GM23338 (cell line): Measurements from ENCODE around the gene ATL2.

ENCODE experiments used
- CREB1 ChIP-seq: fragments of 250-450 bp; sonication (Bioruptor Pico); IDR thresholded peaks from 2 replicates; pipeline ENCODE4 v1.5.0; 2020; ENCODE audit warnings: low read depth, mild to moderate bottlenecking, moderate library complexity
- EZH2 ChIP-seq: fragments of 200-600 bp; sonication (generic); IDR thresholded peaks from one replicate; pipeline ENCODE4 v1.8.0; 2017; ENCODE audit warnings: antibody characterized with exemption, mild to moderate bottlenecking, low read depth; ENCODE audit not compliant: unreplicated experiment
- EZH2phosphoT487 ChIP-seq: fragments of 200-600 bp; sonication (generic); IDR thresholded peaks from one replicate; pipeline ENCODE4 v1.8.1; 2018; ENCODE audit warnings: antibody characterized with exemption; ENCODE audit not compliant: unreplicated experiment
- JUNB ChIP-seq: IDR thresholded peaks from one replicate; pipeline ENCODE4 v1.6.1; 2016; ENCODE audit warnings: antibody characterized with exemption; ENCODE audit not compliant: unreplicated experiment
- POLR2AphosphoS5 ChIP-seq: IDR thresholded peaks from 2 replicates; pipeline ENCODE4 v1.6.1; 2016; ENCODE audit warnings: antibody characterized with exemption, low read depth
- TF ChIP-seq, protein P1 (sequence below), 2 experiments: fragments of 200-600 bp in 1 of 2; sonication (generic) in 1 of 2; conservative IDR thresholded peaks; 2 replicates each; pipeline versions ENCODE4 v1.5.1 to v1.6.1; 2016 to 2017; ENCODE audit warnings: antibody characterized with exemption in 2 of 2, low read depth in 2 of 2, mild to moderate bottlenecking in 2 of 2, moderate library complexity in 1 of 2
- TF ChIP-seq, protein P2 (sequence below): IDR thresholded peaks from one replicate; pipeline ENCODE4 v1.6.1; 2018; ENCODE audit warnings: antibody characterized with exemption; ENCODE audit not compliant: unreplicated experiment
- TF ChIP-seq, protein P3 (sequence below): fragments of 250-450 bp; sonication (Bioruptor Pico); IDR thresholded peaks from 2 replicates; pipeline ENCODE4 v1.5.0; 2020; ENCODE audit warnings: mild to moderate bottlenecking, moderate library complexity

DNA sequence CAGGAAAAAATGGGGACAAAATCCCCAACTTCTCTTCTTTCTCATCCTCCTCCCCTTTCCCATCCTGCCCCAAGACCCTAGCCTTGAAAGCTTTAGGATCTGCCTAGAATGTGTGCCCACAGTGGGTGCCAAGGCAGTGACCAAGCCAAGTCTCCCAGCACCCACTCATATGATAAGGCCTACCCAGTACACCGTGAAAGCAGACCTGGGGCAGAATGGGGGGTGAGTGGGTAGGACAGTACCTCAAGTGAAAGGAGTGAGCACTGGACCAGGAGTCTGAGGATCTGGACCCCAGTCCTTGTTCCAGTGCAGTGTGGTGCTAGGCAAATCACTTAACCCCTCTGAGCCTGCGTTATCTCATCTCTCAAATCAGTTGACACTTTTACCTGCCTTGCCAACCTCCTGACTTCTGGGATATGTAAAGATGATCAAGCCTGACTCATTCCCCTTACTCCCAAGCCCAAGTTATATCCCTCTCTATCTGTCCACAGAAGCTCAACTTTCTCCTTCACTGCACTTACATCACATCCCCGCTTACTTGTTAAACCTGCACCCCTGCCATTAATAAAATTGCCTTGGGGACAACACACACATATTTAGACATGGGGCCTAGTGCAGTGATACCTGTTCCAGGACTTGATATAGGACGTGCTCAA, 109.7 kb downstream of the ATL2 start:
- TF ChIP-seq, protein P1, sequence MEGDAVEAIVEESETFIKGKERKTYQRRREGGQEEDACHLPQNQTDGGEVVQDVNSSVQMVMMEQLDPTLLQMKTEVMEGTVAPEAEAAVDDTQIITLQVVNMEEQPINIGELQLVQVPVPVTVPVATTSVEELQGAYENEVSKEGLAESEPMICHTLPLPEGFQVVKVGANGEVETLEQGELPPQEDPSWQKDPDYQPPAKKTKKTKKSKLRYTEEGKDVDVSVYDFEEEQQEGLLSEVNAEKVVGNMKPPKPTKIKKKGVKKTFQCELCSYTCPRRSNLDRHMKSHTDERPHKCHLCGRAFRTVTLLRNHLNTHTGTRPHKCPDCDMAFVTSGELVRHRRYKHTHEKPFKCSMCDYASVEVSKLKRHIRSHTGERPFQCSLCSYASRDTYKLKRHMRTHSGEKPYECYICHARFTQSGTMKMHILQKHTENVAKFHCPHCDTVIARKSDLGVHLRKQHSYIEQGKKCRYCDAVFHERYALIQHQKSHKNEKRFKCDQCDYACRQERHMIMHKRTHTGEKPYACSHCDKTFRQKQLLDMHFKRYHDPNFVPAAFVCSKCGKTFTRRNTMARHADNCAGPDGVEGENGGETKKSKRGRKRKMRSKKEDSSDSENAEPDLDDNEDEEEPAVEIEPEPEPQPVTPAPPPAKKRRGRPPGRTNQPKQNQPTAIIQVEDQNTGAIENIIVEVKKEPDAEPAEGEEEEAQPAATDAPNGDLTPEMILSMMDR (conservative IDR thresholded peaks at IDR 0.05; ENCODE audit: low read depth in 2 of 2) = no peak
- no peak for TF ChIP-seq EZH2
- no peak for TF ChIP-seq POLR2AphosphoS5
- TF ChIP-seq JUNB = no peak
- no peak for TF ChIP-seq EZH2phosphoT487
- TF ChIP-seq, protein P2, sequence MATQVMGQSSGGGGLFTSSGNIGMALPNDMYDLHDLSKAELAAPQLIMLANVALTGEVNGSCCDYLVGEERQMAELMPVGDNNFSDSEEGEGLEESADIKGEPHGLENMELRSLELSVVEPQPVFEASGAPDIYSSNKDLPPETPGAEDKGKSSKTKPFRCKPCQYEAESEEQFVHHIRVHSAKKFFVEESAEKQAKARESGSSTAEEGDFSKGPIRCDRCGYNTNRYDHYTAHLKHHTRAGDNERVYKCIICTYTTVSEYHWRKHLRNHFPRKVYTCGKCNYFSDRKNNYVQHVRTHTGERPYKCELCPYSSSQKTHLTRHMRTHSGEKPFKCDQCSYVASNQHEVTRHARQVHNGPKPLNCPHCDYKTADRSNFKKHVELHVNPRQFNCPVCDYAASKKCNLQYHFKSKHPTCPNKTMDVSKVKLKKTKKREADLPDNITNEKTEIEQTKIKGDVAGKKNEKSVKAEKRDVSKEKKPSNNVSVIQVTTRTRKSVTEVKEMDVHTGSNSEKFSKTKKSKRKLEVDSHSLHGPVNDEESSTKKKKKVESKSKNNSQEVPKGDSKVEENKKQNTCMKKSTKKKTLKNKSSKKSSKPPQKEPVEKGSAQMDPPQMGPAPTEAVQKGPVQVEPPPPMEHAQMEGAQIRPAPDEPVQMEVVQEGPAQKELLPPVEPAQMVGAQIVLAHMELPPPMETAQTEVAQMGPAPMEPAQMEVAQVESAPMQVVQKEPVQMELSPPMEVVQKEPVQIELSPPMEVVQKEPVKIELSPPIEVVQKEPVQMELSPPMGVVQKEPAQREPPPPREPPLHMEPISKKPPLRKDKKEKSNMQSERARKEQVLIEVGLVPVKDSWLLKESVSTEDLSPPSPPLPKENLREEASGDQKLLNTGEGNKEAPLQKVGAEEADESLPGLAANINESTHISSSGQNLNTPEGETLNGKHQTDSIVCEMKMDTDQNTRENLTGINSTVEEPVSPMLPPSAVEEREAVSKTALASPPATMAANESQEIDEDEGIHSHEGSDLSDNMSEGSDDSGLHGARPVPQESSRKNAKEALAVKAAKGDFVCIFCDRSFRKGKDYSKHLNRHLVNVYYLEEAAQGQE = no peak
- TF ChIP-seq, protein P3, sequence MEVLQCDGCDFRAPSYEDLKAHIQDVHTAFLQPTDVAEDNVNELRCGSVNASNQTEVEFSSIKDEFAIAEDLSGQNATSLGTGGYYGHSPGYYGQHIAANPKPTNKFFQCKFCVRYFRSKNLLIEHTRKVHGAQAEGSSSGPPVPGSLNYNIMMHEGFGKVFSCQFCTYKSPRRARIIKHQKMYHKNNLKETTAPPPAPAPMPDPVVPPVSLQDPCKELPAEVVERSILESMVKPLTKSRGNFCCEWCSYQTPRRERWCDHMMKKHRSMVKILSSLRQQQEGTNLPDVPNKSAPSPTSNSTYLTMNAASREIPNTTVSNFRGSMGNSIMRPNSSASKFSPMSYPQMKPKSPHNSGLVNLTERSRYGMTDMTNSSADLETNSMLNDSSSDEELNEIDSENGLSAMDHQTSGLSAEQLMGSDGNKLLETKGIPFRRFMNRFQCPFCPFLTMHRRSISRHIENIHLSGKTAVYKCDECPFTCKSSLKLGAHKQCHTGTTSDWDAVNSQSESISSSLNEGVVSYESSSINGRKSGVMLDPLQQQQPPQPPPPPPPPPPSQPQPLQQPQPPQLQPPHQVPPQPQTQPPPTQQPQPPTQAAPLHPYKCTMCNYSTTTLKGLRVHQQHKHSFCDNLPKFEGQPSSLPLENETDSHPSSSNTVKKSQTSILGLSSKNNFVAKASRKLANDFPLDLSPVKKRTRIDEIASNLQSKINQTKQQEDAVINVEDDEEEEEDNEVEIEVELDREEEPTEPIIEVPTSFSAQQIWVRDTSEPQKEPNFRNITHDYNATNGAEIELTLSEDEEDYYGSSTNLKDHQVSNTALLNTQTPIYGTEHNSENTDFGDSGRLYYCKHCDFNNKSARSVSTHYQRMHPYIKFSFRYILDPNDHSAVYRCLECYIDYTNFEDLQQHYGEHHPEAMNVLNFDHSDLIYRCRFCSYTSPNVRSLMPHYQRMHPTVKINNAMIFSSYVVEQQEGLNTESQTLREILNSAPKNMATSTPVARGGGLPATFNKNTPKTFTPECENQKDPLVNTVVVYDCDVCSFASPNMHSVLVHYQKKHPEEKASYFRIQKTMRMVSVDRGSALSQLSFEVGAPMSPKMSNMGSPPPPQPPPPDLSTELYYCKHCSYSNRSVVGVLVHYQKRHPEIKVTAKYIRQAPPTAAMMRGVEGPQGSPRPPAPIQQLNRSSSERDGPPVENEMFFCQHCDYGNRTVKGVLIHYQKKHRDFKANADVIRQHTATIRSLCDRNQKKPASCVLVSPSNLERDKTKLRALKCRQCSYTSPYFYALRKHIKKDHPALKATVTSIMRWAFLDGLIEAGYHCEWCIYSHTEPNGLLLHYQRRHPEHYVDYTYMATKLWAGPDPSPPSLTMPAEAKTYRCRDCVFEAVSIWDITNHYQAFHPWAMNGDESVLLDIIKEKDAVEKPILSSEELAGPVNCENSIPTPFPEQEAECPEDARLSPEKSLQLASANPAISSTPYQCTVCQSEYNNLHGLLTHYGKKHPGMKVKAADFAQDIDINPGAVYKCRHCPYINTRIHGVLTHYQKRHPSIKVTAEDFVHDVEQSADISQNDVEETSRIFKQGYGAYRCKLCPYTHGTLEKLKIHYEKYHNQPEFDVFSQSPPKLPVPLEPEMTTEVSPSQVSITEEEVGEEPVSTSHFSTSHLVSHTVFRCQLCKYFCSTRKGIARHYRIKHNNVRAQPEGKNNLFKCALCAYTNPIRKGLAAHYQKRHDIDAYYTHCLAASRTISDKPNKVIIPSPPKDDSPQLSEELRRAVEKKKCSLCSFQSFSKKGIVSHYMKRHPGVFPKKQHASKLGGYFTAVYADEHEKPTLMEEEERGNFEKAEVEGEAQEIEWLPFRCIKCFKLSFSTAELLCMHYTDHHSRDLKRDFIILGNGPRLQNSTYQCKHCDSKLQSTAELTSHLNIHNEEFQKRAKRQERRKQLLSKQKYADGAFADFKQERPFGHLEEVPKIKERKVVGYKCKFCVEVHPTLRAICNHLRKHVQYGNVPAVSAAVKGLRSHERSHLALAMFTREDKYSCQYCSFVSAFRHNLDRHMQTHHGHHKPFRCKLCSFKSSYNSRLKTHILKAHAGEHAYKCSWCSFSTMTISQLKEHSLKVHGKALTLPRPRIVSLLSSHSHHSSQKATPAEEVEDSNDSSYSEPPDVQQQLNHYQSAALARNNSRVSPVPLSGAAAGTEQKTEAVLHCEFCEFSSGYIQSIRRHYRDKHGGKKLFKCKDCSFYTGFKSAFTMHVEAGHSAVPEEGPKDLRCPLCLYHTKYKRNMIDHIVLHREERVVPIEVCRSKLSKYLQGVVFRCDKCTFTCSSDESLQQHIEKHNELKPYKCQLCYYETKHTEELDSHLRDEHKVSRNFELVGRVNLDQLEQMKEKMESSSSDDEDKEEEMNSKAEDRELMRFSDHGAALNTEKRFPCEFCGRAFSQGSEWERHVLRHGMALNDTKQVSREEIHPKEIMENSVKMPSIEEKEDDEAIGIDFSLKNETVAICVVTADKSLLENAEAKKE (CRISPR knock-in tag) = no peak
- no peak for TF ChIP-seq CREB1
